Hepatocyte (in vitro differentiated cells): ENCODE measurements around the gene ACAT2.

ENCODE experiments used
- EZH2phosphoT487 ChIP-seq: fragments of 200-600 bp; sonication (generic); IDR thresholded peaks from one replicate; pipeline ENCODE4 v1.6.1; 2018; ENCODE audit warnings: antibody characterized with exemption, mild to moderate bottlenecking, low read depth, moderate library complexity; ENCODE audit not compliant: unreplicated experiment, severe bottlenecking
- TF ChIP-seq, protein P1 (sequence below): fragments of 200-600 bp; sonication (generic); IDR thresholded peaks from 2 replicates; pipeline ENCODE4 v1.5.1; 2016; ENCODE audit warnings: antibody characterized with exemption, mild to moderate bottlenecking; ENCODE audit not compliant: poor library complexity

DNA sequence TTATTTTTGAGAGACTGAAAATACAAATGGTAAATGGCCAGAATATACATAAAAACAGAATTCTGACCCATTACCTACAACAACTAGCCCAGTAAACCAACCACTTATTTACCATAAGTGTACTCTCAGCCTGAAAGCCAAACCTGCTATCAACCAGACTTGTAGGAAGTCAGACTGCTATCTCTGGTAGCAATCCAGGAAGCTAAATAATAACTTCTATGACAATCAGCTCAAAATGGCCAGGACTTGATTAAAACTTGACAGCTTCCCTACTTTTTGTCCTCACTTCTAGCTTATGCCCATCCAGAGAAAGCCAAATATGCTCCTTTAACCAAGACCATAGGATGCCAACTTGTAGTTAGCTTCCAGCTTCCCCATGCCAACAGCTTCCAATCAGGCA lies 39.2 kb upstream of the ACAT2 start:
- TF ChIP-seq, protein P1, sequence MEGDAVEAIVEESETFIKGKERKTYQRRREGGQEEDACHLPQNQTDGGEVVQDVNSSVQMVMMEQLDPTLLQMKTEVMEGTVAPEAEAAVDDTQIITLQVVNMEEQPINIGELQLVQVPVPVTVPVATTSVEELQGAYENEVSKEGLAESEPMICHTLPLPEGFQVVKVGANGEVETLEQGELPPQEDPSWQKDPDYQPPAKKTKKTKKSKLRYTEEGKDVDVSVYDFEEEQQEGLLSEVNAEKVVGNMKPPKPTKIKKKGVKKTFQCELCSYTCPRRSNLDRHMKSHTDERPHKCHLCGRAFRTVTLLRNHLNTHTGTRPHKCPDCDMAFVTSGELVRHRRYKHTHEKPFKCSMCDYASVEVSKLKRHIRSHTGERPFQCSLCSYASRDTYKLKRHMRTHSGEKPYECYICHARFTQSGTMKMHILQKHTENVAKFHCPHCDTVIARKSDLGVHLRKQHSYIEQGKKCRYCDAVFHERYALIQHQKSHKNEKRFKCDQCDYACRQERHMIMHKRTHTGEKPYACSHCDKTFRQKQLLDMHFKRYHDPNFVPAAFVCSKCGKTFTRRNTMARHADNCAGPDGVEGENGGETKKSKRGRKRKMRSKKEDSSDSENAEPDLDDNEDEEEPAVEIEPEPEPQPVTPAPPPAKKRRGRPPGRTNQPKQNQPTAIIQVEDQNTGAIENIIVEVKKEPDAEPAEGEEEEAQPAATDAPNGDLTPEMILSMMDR: no peak
- no peak for TF ChIP-seq EZH2phosphoT487
